Mucosa of descending colon (tissue), 3 donors: ENCODE data around the gene YES1. TPM values are rescaled to one million over a fixed set of nuclear protein-coding genes. Genes with fewer than 3 reads are reported as not detected.
"Not testable (repeated sequence)": the region's sequence is repeated elsewhere in the genome, so short reads cannot be mapped to it uniquely, and the experiment has no call there.

Experiments used
- ATAC-seq: fragments of 200-7000 bp; cut with Tn5 transposase; one replicate; pipeline ENCODE4 v1.9.1; 2020; ENCODE audit warnings: mild to moderate bottlenecking, moderate library complexity
- DNase-seq, 3 donors: peaks; one replicate each; pipeline ENCODE4 v3.0.0-alpha.2; 2020
- H3K36me3 ChIP-seq: fragments of 200-600 bp; one replicate; pipeline ENCODE4 v1.8.0; 2021; ENCODE audit warnings: low read depth, mild to moderate bottlenecking
- H3K4me1 ChIP-seq: fragments of 200-600 bp; one replicate; pipeline ENCODE4 v1.8.0; 2021; ENCODE audit warnings: low read depth, mild to moderate bottlenecking
- H3K4me3 ChIP-seq: fragments of 200-600 bp; one replicate; pipeline ENCODE4 v1.8.0; 2021; ENCODE audit warnings: mild to moderate bottlenecking
- H3K9me3 ChIP-seq: fragments of 200-600 bp; one replicate; pipeline ENCODE4 v1.8.0; 2021; ENCODE audit warnings: mild to moderate bottlenecking
- CTCF ChIP-seq: fragments of 200-600 bp; IDR thresholded peaks from one replicate; pipeline ENCODE4 v1.8.0; 2022; ENCODE audit warnings: antibody characterized with exemption, mild to moderate bottlenecking
- intact Hi-C, 2 donors: fragments of 100-400 bp; cut with DNase I in 1 of 2; cut with micrococcal nuclease in 1 of 2; formaldehyde crosslinking; loops; one replicate each; pipeline versions ENCODE4 v1.11.0 to v1.11.1; 2022; cut with DNase I, micrococcal nuclease
- total RNA-seq, 3 donors: library from RNA; stranded (reverse); fragmentation: NEBNext Ultra II Directional in 2 of 3; extraction: Animal tissue kit (Norgen Biotek cat#: 25700) in 2 of 3; gene quantifications; one replicate each; pipeline versions ENCODE4 v1.2.1 to v1.2.4, GENCODE V29; 2021 to 2023
- donor health status: DM: no; HTN: no; CAD: no; lungs with moderate emphysema.
- donor health status: DM: no; HTN: no; CAD: no.
- donor health status: DM: no; HTN: yes; CAD: no.

The YES1 gene
- total RNA-seq, 3 donors from 2014 or later = 48.2 to 63.2 (median 52.2) TPM

- H3K4me1 ChIP-seq = peaks cover 9% of the 10 kb centered on the region
- ATAC-seq (no peak), DNase-seq (no peak)
- TF ChIP-seq CTCF = no peak
- H3K9me3 ChIP-seq = no peaks in the 10 kb centered on the region
- H3K36me3 ChIP-seq = no peaks in the 10 kb centered on the region
- no peak overlapping the region for H3K4me3 ChIP-seq
- intact Hi-C loops = no loop called here
These were observed 35.0 kb downstream of the YES1 start for GRCh38 chr18:777021-777420.

GRCh38 chr18:776044-776443 lies 36.0 kb downstream of the YES1 start:
- DNase-seq, intact Hi-C loops, ATAC-seq, H3K9me3 ChIP-seq, H3K36me3 ChIP-seq, H3K4me3 ChIP-seq, H3K4me1 ChIP-seq: not testable (repeated sequence)

GRCh38 chr18:774811-775210 lies 37.2 kb downstream of the YES1 start:
- ATAC-seq (peak; percentile 88), DNase-seq (no peak)
- peaks cover 9% of the 10 kb centered on the region for H3K4me1 ChIP-seq

GRCh38 chr18:773980-774624 lies 37.9 kb downstream of the YES1 start:
- DNase-seq (no peak), ATAC-seq (no peak)
- no peaks in the 10 kb centered on the region for H3K36me3 ChIP-seq
- intact Hi-C loops = no loop called here
- no peak overlapping the region for H3K4me3 ChIP-seq
- no peaks in the 10 kb centered on the region for H3K9me3 ChIP-seq
- TF ChIP-seq CTCF = no peak
- H3K4me1 ChIP-seq = peaks cover 9% of the 10 kb centered on the region

More at GRCh38 chr18:774811-775210, 37.2 kb downstream of the YES1 start:
- no peak overlapping the region for H3K4me3 ChIP-seq
- no peak for TF ChIP-seq CTCF
- intact Hi-C loops = no loop called here
- H3K9me3 ChIP-seq = no peaks in the 10 kb centered on the region
- no peaks in the 10 kb centered on the region for H3K36me3 ChIP-seq

GRCh38 chr18:770583-770961 lies 41.5 kb downstream of the YES1 start:
- no peaks in the 10 kb centered on the region for H3K36me3 ChIP-seq
- no peak for TF ChIP-seq CTCF
- no peak for ATAC-seq
- H3K4me1 ChIP-seq = peaks cover 5% of the 10 kb centered on the region
- no peak for DNase-seq
- H3K9me3 ChIP-seq = no peaks in the 10 kb centered on the region
- intact Hi-C loops = no loop called here
- H3K4me3 ChIP-seq = no peak overlapping the region

- H3K4me1 ChIP-seq = no peaks in the 10 kb centered on the region
- ATAC-seq = no peak
- no peaks in the 10 kb centered on the region for H3K36me3 ChIP-seq
- no peak overlapping the region for H3K4me3 ChIP-seq
- intact Hi-C loops = no loop called here
- H3K9me3 ChIP-seq = no peaks in the 10 kb centered on the region
- no peak for DNase-seq
- no peak for TF ChIP-seq CTCF
These were observed 44.1 kb downstream of the YES1 start for GRCh38 chr18:767961-768360.
